GM18870 (cell line): ENCODE data around the gene KCNAB2.

ENCODE experiments used
- ATAC-seq: cut with Tn5 transposase; IDR thresholded peaks from one replicate; pipeline ENCODE4 v1.9.1; 2021; ENCODE audit warnings: moderate library complexity; ENCODE audit not compliant: unreplicated experiment

Gene KCNAB2

DNA sequence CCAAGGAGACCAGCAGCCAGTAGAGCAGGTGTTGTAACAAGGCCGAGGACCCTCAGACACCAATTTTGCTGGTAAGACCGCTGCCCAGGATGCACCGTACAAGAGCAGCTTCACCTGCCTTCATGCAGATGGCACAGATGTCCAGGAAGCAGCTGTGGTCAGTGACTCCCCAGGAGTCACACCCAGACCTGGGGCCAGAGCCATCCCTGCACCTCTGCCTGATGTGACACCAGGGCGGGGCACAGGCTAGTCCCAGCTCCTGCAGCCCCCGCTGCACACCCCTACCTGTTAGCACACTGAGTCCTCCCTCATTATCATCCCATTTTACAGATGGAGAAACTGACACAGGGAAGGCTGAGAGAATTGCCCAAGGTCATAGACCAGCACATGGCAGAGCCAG lies 16.3 kb upstream of the KCNAB2 start:
- no peak for ATAC-seq

DNA sequence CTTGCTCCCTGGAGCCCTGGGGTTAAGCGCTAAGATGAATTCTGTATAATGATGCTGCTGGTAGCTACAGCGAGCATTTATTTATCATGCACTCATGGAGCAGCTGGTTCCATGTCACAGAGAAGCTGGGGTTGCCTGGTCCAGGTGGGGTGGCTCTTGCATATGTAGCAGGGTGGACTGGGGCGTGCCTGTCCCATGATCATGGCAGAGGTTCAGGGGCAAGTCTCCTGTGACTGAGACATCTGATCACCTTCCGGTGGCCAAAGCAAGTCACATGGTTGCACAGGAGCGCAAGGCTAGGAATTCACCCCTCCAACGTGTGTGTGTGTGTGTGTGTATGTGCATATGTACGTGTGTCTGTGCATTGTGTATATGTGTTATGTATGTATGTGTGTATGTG lies 15.6 kb upstream of the KCNAB2 start:
- ATAC-seq: no peak

DNA sequence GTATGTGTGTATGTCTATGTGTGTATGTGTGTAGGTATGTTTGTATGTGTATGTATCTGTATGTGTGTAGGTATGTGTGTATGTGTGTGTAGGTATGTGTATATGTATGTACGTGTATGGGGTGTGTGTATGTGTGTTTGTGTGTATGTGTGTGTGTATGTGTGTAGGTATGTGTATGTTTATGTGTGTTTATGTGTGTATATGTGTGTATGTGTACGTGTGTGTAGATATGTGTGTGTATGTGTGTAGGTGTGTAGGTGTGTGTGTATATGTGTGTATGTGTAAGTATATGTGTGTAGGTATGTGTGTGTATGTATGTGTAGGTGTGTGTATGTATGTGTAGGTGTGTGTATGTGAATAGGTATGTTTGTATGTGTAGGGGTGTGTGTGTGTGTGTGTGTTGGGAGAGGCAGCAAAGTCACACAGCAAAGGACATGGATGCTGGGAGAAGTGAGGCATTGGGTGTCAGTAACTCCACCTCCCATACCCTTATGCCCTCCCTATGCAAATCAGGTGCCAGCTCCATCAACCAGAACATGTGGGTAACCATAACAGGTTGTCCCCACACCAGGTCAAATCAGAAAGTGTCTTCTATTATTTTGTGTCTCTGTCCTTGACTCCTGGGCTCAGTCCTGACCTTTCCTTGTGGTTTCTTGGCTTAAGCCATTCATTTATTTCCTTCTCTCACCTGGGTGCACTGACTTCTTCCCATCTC lies 15.0 kb upstream of the KCNAB2 start:
- no peak for ATAC-seq

DNA sequence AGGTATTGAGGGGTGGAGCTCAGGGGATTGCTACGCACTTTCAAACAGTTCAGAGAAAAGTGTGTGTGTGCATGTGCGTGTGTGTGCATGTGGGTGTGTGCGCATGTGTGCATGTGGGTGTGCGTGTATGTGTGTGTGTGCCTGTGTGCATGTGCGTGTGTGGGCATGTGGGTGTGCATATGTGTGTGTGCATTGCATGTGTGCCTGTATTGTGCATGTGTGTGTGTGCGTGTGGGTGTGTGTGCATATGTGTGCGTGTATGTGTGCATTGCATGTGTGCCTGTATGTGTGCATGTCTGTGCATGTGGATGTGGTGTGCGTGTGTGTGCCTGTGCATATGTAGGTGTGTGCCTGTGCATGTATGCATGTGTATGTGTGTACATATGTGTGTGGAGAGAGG lies 12.6 kb upstream of the KCNAB2 start:
- ATAC-seq: no peak

DNA sequence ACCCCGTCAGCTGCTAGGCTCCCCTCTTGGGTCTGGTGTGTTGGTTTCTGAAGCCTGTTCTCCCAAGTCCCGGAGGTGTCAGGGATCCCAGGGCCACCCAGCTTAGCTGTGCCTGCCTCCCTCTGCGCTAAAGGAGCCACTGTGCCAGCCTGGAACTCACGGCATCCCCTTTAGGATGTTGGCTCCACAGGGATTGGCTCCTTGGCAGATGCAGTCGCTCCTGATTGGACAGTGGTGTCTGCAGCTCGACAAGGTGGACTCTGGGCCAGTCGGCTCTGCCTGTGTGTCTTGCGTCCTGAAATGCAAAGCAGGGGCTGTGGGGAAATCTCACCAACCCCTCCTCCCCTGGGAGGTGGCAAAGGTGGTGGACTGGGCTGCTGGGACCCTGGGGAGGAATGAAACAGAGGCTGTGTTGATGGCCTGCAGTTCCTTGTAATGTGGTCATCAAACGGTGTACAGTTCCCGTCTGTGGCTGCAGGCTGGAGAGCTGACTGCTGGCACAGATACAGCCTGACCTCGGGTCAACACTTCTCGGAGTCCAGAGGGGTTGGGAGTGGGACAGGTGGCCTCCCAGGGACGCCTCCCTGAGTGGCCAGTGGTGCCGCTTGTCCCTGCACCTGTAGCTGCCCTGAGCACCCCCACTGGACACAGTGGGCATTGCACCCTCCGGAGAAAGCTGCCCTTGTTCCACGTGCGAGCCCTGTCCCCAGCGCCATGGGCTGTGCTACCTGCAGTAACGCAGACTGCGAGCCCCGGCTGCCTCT lies 11.5 kb upstream of the KCNAB2 start:
- no peak for ATAC-seq

DNA sequence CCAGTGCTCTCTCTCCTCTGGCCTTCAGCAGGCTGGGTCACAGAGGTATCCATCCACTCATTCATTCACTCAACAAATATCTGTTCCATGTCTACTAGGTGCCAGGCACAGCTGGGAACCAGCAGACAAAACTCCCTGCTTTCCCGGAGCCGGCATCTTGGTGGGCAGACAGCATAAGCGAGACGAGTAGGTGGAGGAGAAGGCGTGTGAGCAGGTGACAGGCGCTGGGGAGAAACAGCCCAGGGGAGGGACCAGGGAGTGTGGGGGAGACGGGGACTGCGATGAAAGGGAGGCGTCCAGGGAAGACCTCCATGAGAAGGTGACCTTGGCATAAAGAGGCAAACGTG lies 11.0 kb upstream of the KCNAB2 start:
- no peak for ATAC-seq

DNA sequence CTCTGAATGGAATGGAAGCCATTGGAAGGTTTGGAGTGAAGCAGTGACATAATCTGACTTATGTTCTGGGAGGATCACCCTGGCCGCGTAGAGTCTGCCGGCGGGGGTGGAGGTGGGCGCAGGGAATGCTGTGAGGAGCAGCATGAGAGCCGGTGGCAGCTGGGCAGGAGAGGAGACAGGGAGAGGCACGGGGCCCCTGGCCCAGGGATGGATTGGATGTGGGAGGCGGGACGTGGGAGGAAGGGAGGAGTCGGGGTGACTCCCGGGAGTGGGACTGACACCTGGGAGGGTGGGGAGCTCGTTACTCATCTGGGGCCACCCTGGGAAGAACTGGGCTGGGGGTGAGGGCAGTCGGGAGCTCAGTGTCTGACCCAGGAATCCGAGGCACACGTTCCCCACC lies 10.4 kb upstream of the KCNAB2 start:
- ATAC-seq: no peak

DNA sequence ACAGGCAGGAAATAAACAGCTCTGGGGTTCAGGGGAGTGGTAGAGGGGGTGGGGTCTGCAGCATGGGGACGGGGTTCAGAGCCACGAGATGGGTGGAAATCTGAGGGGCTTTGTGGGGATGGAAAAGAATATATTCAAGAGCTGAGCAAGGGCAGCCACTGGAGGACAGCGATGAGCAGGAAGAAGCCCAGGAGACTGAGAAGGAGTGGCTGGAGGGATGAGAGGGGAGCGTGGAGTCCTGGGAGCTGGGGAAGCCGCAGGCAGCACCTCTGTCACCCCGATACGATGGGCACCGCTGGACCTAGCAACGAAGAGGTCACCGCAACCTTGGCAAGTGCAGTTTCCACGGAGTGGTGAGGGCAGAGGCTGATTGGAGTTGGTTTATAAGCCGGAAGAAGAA lies 10.0 kb upstream of the KCNAB2 start:
- no peak for ATAC-seq

DNA sequence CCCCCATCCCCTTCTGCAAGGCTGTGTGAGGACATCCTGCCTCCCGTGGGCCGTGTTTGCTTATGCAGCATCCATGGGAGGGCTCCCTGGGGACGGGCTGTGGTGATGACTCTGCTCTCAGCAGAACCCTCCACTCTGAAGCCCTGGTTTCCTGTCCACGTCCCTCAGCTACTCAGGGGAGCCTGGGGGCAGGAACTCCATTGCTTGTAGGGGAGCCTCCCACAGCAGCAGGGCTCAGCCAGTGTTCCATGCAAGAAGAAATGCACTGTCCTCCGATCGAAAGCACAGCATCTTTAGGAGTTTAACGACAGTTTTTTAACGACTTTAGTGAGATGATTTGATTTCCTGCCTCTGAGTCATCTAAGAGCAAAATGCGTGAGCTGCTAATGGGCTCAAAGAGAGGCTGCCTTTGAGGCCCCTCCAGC lies 8.3 kb upstream of the KCNAB2 start:
- no peak for ATAC-seq

DNA sequence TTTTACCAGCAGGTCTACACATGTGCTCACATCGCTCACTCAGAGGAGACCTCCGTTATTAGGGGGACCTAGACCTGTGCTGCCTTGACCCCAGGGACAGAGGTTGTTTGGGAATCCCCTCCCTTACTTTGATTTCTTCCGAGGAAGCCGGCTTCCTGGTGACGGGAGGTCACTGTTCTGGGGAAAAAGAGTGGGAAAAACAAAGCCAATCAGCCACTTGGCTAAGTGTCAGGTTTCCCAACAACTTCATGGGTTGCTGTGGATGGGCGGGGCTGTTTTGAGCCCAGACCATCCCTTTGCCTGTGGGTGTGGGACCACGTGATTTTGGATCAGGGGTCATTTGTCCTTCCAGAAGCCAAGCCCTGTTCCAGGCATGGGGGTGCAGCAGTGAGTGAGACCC lies 7.1 kb upstream of the KCNAB2 start:
- ATAC-seq: no peak

DNA sequence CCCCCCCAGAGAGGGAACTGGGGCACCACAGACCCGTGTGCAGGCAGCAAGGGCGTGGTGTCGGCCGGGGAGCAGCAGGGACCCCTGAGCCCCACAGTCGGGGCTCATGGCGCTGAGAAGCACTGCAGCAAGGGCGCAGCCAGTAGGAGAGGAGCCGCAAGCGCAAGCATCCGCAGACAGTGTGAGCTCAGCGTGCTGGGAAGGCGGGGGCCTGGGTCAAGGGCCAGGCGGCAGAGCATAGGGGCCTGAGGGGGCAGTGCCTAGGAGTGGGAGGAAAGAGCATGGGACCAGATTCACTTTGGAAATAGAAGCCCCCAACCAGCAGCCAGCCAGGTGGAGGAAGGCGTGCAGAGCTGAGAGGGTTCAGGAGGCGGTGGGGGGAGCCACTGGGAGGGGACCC lies 6.7 kb upstream of the KCNAB2 start:
- no peak for ATAC-seq

DNA sequence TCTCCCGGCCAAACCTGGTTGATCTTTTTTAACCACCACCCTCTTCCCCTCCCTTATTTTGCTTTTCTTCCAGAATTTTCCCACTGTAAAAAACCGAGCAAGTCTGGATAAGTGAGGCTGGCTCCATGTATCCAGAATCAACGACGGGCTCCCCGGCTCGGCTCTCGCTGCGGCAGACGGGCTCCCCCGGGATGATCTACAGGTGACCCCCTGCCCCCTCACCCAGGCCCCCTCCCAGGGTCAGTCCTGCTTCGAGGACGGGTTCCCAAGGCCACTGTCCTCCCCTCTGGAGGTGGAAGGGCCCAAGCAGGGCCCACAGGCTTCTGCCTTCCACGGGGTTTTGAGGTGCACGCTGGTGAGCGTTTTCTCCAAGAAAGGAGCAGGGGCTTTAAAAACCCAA lies 5.2 kb upstream of the KCNAB2 start:
- ATAC-seq: no peak

DNA sequence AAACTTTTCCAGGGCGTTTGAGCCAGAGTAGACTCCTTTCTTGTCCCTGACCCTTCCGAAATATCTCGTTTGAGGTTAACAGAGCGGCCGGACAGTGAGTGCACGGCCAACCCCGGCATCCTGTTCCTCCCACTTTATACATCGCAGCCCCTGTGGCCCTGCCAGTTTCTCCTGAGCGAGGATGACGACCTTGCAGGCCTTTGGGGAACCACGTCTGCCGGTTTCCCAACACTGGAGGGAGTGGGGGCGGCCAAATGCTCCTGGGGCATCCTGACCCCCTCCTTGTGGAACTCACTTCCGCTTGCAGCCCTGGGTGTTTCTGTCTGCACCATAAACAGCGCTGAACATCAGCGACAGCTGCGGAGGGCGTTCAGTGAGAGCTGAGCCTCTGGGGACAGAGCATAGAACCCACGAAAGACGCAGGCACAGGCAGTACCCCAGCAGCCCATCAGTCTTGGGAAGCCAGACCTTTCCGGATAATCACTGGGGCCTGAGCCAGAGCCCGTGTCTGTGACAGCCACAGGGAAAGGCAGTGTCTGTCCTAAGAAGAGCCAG lies 4.8 kb upstream of the KCNAB2 start:
- no peak for ATAC-seq

DNA sequence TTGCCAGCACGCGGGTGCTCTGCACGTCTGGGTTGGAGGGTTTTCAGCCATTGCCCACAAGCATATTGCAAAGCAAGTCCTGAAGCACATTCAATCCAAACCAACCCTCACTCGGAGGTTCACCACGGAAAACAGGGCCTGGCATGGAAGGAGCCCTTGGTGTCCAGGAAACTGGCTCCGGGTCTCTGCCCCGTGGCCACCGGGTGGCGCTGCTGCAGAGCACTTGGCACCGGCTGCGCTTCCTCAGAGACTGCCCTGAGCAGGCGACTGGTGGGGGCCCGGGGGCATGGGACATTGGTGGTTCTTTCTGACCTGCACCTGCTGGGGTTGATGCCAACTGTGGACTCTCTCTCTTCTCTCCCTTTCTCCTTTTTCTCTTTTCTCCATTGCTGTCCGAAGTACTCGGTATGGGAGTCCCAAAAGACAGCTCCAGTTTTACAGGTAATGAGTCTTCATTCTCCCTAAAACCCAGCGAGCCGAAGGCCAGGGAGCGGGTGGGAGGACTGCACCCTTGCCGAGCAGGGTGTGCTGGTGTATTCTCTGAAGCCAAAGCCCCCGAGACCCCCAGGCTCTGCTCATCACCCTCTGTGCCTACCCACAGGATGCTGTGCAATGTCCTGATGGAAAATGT lies 4.1 kb upstream of the KCNAB2 start:
- no peak for ATAC-seq

DNA sequence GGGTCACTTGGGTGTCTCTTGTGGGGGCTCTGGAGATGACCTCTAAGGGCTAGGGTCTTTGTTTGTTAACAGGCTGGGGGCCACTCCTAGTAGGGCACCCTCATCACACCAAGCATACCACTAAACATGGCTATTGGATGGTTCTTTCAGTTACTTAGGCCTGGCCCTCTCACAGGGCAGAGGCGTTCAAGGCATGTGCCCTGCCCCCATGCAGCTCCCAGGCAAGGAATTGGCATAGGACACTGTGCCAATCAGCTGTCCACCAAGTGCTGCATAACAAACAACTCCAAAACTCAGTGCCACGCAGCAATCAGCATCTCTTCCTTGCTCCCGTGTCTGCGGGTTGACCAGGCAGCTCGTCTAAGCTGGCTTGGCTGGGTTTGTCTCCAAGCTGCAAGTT lies 2.1 kb upstream of the KCNAB2 start:
- ATAC-seq: no peak

DNA sequence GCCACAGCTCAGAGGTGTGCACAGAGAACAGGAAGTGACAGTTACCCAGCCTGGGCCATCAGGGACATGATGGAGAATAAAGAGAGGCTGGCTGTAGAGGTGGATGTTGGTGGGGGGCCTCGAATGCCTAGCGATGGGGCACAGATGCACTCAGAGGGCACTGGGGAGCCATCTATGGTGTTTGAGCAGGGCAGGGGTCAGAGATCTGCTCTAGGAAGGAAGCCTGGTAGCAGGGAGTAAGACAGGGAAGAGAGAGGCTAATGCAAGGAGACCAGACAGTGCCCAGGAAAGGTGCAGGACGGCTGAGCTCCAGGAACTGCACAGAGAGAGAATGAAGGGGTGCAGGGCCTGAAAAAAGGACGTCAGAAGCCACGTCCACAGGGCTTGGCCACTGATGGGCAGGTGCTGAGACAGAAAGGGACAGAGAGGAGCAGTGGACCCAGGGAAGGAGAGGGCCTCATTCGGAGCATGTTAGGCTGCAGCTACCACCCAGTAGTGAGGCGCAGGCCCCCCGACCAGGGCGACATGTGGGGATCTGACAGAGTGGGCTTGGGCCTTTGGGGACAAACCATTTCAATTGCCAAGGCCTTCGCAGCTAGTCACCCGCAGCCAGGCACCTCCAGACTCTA lies 1.1 kb upstream of the KCNAB2 start:
- no peak for ATAC-seq

DNA sequence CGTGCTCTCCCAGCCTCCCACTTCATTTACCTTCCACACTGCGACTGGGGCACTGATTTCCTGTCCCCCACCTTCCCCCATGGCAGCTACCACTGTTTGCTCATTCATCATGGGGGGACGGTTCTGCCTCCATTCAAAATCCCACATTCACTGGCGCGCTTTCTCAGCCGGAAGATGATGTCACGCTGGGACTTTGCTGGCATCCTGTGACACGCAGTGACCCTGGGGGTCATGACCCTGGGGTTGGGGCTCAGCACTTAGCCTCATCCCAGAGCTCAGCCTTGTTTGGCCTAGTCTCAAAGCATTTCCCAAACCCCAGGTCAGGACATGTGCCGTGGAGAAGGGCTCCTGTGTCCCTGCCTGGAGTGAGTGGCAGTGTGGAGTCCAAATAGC lies 582 bp upstream of the KCNAB2 start:
- no peak for ATAC-seq

DNA sequence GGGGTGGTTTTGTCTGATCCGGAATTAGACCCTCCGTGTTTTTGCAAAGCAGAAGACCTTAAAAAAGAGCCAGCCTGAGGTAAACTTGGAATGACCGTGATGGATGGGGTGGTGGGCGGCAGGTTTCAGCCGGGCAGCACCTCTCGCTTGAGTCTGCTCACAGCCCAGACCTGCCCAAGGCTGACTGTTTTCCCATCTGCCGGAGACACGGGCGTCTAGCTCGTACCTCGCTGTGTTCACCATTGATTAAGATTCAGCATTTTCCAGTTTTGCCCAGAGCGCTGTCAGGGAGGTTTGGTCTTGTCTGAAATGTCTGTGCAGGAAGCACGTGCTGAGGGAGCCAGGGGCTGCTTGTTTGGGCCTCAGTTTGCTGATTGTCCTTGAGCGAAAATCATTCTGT lies 591 bp downstream of the KCNAB2 start:
- ATAC-seq: no peak

DNA sequence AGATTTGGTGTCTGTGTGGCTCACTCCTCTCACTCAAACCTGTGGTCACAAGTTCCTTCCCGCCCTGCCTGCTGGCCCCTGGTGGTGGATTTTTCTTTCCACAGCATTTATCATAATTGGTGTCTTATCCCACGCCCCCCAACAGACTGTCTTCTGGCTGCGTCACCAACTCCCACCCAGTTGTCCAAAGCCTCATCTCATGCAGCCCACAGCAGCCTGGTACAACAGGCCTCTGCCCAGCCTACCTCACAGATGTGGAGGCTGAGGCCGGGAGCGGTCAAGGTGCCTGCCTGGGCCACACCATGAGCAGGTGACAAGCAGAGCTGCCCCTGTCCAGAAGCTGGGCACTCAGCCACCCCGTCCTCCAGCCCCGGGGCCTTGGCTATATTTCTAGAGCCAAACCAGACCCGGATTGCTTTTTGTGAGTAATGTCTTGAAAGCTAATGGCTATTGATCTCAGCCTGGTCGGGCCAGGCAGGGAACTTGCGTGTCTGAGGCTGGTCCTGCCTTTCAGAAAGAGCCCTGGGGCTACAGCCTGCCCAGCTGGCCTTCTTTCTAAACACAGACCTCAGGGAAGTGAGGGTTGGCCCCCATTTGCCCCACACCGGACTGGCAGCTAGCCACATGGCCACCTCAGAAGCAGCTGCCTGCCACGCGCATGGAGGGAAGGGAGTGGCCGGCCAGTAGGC lies 2.6 kb downstream of the KCNAB2 start:
- no peak for ATAC-seq

DNA sequence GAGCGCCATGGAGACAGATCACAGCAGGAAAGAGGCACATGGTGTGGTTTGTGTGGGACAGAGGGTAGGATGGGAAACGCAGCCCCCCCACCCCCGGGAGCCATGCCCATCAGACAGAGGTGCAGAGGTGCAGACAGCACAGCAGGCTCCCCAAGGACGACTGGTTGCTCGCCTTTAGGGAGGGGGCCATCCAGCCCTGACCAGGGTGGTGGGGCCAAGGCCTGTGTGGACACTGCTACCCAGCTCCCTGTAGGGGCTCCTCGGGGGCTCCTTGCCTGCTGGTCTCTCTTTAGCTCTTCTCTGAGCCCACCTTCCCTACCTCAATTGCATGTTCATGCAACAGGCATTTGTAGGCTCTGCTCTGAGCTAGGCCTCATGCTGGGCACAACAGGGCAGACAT lies 3.7 kb downstream of the KCNAB2 start:
- no peak for ATAC-seq

DNA sequence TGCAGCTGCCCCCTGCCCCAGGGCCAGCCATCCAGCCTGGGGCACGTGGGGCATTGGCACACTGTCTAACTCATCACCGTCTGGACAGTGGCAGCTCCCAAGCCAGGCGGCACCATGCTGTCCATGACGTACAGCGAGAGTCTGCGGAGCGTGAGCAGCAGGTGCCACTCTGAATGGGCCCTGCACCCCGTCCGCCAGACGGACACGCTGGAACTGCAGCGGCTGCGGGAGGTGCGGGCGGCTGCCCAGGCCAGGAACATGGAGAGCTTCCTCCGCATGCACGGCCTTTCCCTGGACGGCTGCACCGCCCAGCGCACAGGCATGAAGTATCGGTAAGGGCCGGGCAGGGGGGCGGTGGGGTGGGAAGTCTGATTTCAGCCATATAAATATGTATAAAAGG lies 5.7 kb downstream of the KCNAB2 start:
- ATAC-seq: no peak
